ENCODE measurements around the gene LIN37. TPM values are rescaled to one million over a fixed set of nuclear protein-coding genes. Genes with fewer than 3 reads are reported as not detected.
A peak's percentile ranks its signal among the peaks of the same experiment; 100 is the strongest.

The LIN37 gene
- total RNA-seq, 1 experiment from 2014 or later: 10.1 TPM

- no peak for TF ChIP-seq YY1 (IDR thresholded peaks at IDR 0.05; ENCODE audit: extremely low read depth, insufficient replicate concordance, low read depth, low read length)
- no peak for TF ChIP-seq ELF1 (IDR thresholded peaks at IDR 0.05; ENCODE audit: borderline replicate concordance, low read depth)
- Histone ChIP-seq H4K20me1 (ENCODE audit: insufficient read depth) (no peaks in the 10 kb centered on the region), H3K4me3 (replicated peaks in 1 of 2; ENCODE audit: low read depth in 1 of 2, low read length in 2 of 2) (no peak overlapping the region), H3K9ac (ENCODE audit: low read length) (no peak overlapping the region), H3K4me2 (ENCODE audit: low read length) (no peak overlapping the region), H2AFZ (ENCODE audit: low read depth, low read length, poor library complexity, severe bottlenecking) (no peak overlapping the region), H3K27ac (ENCODE audit: low read depth, low read length) (no peak overlapping the region; the same call in 1 of the 2 replicates), H3K4me1 (ENCODE audit: control insufficient read depth in 1 of 2, insufficient read depth in 2 of 2, low read length in 2 of 2) (peaks cover 0 to 5% of the 10 kb centered on the region in 2 experiments; a peak in 2 of 4 replicates), H3K79me2 (ENCODE audit: insufficient read depth, low read length) (no peaks in the 10 kb centered on the region), H3K36me3 (ENCODE audit: control insufficient read depth in 1 of 2, insufficient read depth in 2 of 2, low read length in 2 of 2) (0 out of 4 replicates have a peak, but pooled peaks cover 0 to 2% of the 10 kb centered on the region in 2 experiments), H3K9me2 (ENCODE audit: insufficient read depth) (no peaks in the 10 kb centered on the region), H3K9me3 (ENCODE audit: control insufficient read depth in 1 of 2, insufficient read depth in 1 of 2, low read depth in 1 of 2, low read length in 2 of 2) (no peaks in the 10 kb centered on the region), H3K27me3 (ENCODE audit: insufficient read depth, low read length) (no peaks in the 10 kb centered on the region)
- ChIA-PET RAD21 (ENCODE audit: low non-redundant PET in 1 of 2, low total read pairs in 2 of 2, uncharacterized antibody in 2 of 2, unreplicated experiment in 2 of 2) (interaction anchor here in 1 of 2 experiments (0.6 kb wide), 1 partner anchor 385 kb away, joined by 3 read pairs; no protein-coding TSS in a partner anchor), CTCF (no interaction called here), POLR2A (no interaction called here)
- no TSS peak for BruUV-seq (replicated peaks)
- DNase-seq (ENCODE audit: low read depth, low spot score) (no peak), ATAC-seq (no peak)
- intact Hi-C loops (cut with micrococcal nuclease): no loop called here
These were observed 41.0 kb downstream of the LIN37 start for GRCh38 chr19:35789195-35789977.

- H3K79me2 ChIP-seq (ENCODE audit: insufficient read depth, low read length): no peaks in the 10 kb centered on the region
- ATAC-seq: 0 out of 2 replicates have a peak, but pooled peaks have one; percentile 4
- BruUV-seq (replicated peaks): no TSS peak
- peaks cover 0 to 5% of the 10 kb centered on the region in 2 experiments; a peak in 2 of 4 replicates for H3K4me1 ChIP-seq (ENCODE audit: control insufficient read depth in 1 of 2, insufficient read depth in 2 of 2, low read length in 2 of 2)
- no peaks in the 10 kb centered on the region for H3K9me3 ChIP-seq (ENCODE audit: control insufficient read depth in 1 of 2, insufficient read depth in 1 of 2, low read depth in 1 of 2, low read length in 2 of 2)
- no peaks in the 10 kb centered on the region for H3K9me2 ChIP-seq (ENCODE audit: insufficient read depth)
- ChIA-PET POLR2A (no interaction called here), RAD21 (ENCODE audit: low non-redundant PET in 1 of 2, low total read pairs in 2 of 2, uncharacterized antibody in 2 of 2, unreplicated experiment in 2 of 2) (interaction anchor here in 1 of 2 experiments (0.6 kb wide), 1 partner anchor 384 kb away, joined by 3 read pairs; no protein-coding TSS in a partner anchor), CTCF (no interaction called here)
- no peak overlapping the region for H3K4me2 ChIP-seq (ENCODE audit: low read length)
- no peaks in the 10 kb centered on the region for H3K27me3 ChIP-seq (ENCODE audit: insufficient read depth, low read length)
- no peak overlapping the region; the same call in 1 of the 2 replicates for H3K27ac ChIP-seq (ENCODE audit: low read depth, low read length)
- DNase-seq (ENCODE audit: low read depth, low spot score): no peak
- no peak overlapping the region for H3K9ac ChIP-seq (ENCODE audit: low read length)
- H3K36me3 ChIP-seq (ENCODE audit: control insufficient read depth in 1 of 2, insufficient read depth in 2 of 2, low read length in 2 of 2): 0 out of 4 replicates have a peak, but pooled peaks cover 0 to under 1% of the 10 kb centered on the region in 2 experiments
- no peak overlapping the region for H2AFZ ChIP-seq (ENCODE audit: low read depth, low read length, poor library complexity, severe bottlenecking)
- intact Hi-C loops (cut with micrococcal nuclease): no loop called here
- no peak overlapping the region for H3K4me3 ChIP-seq (replicated peaks in 1 of 2; ENCODE audit: low read depth in 1 of 2, low read length in 2 of 2)
- H4K20me1 ChIP-seq (ENCODE audit: insufficient read depth): no peaks in the 10 kb centered on the region
- TF ChIP-seq CEBPB (IDR thresholded peaks at IDR 0.05; ENCODE audit: low read depth) (no peak), EZH2phosphoT487 (IDR thresholded peaks at IDR 0.05; ENCODE audit: borderline replicate concordance) (no peak), MAX (IDR thresholded peaks at IDR 0.05) (no peak), CBX3 (IDR thresholded peaks at IDR 0.05; ENCODE audit: low read depth) (no peak), ELF1 (IDR thresholded peaks at IDR 0.05; ENCODE audit: borderline replicate concordance, low read depth) (no peak), FOSL1 (IDR thresholded peaks at IDR 0.05; ENCODE audit: low read depth) (no peak), EZH2 (IDR thresholded peaks at IDR 0.05) (no peak), JUND (IDR thresholded peaks at IDR 0.05) (no peak), ZBTB33 (IDR thresholded peaks at IDR 0.05; ENCODE audit: extremely low read depth, insufficient replicate concordance, low read length) (no peak), ATF3 (IDR thresholded peaks at IDR 0.05) (no peak), SRF (IDR thresholded peaks at IDR 0.05; ENCODE audit: low read depth) (no peak)
These were observed 41.9 kb downstream of the LIN37 start for GRCh38 chr19:35789978-35790944.

Measured in HCT116 (cell line).